GM18951 (cell line): ENCODE data around the gene SIRT5.

Source experiments
- POLR2A ChIP-seq: IDR thresholded peaks from 4 replicates; pipeline ENCODE4 v1.6.1; 2011; ENCODE audit warnings: mild to moderate bottlenecking; ENCODE audit not compliant: insufficient read length, insufficient read depth; ENCODE audit errors: extremely low read depth
- in situ Hi-C: fragments of 300-500 bp; cut with MboI; formaldehyde crosslinking; loops from one replicate; pipeline ENCODE4 v1.12.0; 2022; ENCODE audit warnings: low sequenced_read_pairs, mixed read lengths, inconsistent platforms; ENCODE audit not compliant: unreplicated experiment

Gene SIRT5

GRCh38 chr6:13537527-13537897 lies 36.9 kb upstream of the SIRT5 start:
- in situ Hi-C loops = loop anchor here (25.0 kb wide), 1 partner anchor 350 kb away; no protein-coding TSS in a partner anchor
- TF ChIP-seq POLR2A = no peak

DNA sequence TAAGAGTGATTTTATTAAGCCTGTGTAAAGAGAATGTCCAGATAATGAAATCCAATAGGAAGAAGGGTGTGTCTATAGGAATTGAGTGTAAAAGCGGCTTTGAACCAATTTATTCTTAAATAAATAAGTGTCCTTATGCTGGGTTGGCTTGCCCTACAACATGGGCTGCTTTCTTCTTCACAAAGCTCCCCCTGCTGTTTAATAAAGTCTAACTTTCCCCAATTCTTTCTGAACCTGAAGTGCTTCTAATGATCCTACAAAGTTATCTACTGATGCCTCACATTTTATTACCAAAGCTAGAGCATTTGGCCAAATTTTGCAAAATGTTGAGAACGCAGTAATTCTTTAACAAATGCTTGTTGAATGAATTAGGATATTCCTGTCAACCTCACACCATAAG lies 36.3 kb upstream of the SIRT5 start:
- in situ Hi-C loops = loop anchor here (25.0 kb wide), 1 partner anchor 351 kb away; no protein-coding TSS in a partner anchor
- no peak for TF ChIP-seq POLR2A

DNA sequence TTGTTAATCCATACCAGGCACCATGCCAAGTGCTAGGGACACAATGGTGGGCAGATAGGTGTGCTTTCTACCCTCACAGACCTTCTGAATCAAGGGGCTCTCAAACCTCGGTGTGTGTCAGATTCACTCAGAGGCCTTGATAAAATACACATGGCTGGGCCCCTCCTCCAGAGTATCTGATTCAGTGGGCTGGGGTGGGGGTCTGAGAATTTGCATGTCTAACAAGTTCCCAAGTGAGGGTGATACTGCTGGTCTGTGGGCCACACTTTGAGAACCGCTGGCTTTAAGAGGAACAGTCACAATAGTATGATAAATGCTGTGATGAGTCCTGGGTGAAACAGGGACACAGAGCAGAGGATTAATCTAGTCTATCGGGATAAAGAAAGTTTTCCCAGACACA lies 35.8 kb upstream of the SIRT5 start:
- no peak for TF ChIP-seq POLR2A
- in situ Hi-C loops = loop anchor here (25.0 kb wide), 1 partner anchor 351 kb away; no protein-coding TSS in a partner anchor

- TF ChIP-seq POLR2A = no peak
- in situ Hi-C loops = loop anchor here (25.0 kb wide), 1 partner anchor 352 kb away; no protein-coding TSS in a partner anchor
Measured at GRCh38 chr6:13539572-13539971, 34.8 kb upstream of the SIRT5 start.

GRCh38 chr6:13541496-13541895 lies 32.9 kb upstream of the SIRT5 start:
- TF ChIP-seq POLR2A = no peak
- in situ Hi-C loops = loop anchor here (25.0 kb wide), 1 partner anchor 354 kb away; no protein-coding TSS in a partner anchor

DNA sequence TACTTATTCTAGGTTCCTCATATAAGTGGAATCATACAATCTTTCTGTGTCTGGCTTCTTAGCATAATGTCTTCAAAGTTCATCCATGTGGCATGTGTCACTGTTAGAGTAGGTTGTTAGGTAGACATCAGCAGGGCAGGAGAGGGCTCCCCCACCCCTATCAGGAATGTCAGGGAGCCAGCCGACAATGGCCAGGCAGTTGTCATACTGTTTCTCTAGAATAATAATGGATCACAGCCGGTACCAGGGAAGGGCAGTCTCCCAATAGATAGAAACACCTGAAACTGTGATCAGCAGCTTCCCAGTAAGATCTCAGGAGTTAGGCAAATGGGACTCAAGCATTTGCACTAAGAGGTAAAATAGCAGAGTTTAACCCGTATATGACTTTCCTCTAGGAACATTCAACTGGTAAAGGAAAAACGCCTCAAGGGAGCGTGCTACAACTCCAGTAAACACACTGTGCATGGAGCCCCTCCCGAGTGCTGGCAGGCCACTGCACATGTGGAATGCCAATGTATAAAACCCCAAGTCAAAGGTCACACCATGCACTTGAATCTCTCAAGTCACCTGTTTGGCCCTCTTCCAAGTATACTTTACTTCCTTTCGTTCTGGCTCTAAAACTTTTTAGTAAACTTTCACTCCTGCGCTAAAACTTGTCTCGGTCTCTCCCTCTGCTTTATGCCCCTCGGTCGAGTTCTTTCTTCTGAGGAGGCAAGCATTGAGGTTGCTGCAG lies 29.8 kb upstream of the SIRT5 start:
- no peak for TF ChIP-seq POLR2A
- in situ Hi-C loops = loop anchor here (25.0 kb wide), 1 partner anchor 357 kb away; no protein-coding TSS in a partner anchor

DNA sequence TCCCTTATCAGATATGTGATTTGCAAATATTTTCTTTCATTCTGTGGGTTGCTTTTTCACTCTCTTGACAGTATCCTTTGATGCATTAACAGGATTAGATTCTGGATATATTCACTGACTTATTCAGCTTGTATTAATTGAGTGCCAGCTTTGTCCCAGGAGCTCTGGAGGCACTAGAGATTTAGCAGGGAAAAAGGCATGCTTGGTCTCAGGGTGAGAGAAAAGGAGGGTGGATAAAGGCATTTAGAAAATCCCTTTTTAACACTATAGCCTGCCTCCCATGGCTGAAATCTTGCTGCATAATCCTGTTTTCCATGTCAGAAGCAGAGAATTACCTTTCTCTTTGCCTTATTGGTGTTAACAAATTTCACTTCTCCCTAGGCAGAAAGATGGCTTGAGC lies 28.5 kb upstream of the SIRT5 start:
- in situ Hi-C loops = loop anchor here (25.0 kb wide), 1 partner anchor 359 kb away; no protein-coding TSS in a partner anchor
- TF ChIP-seq POLR2A = no peak

GRCh38 chr6:13548500-13549210 lies 25.7 kb upstream of the SIRT5 start:
- in situ Hi-C loops = loop anchor here (25.0 kb wide), 1 partner anchor 361 kb away; no protein-coding TSS in a partner anchor
- no peak for TF ChIP-seq POLR2A

DNA sequence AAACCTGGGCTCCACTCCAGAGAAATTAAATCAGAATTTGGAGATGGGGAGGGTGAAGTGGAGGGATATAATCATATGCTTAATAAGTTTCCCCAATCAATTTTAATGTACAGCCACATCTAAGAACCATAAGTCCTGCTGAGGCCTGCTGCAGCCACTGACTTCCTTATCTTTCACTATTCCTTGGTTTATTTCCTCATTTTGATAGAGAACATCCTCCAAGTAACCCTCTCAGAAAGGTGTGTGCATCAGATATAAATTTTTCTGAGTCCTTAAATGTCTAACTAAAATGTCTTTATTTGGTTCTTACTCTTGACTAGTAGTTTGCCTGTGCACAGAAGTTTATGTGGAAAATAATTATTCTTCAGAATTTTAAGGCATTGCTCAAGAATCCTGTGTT lies 23.7 kb upstream of the SIRT5 start:
- in situ Hi-C loops = no loop called here
- no peak for TF ChIP-seq POLR2A

- in situ Hi-C loops = no loop called here
- TF ChIP-seq POLR2A = no peak
Measured at GRCh38 chr6:13553646-13554045, 20.8 kb upstream of the SIRT5 start.

GRCh38 chr6:13554929-13555333 lies 19.5 kb upstream of the SIRT5 start:
- in situ Hi-C loops = no loop called here

GRCh38 chr6:13557841-13558240 lies 16.6 kb upstream of the SIRT5 start:
- TF ChIP-seq POLR2A = no peak
- in situ Hi-C loops = no loop called here

More at GRCh38 chr6:13554929-13555333, 19.5 kb upstream of the SIRT5 start:
- TF ChIP-seq POLR2A = no peak

GRCh38 chr6:13558718-13559117 lies 15.7 kb upstream of the SIRT5 start:
- in situ Hi-C loops = no loop called here
- TF ChIP-seq POLR2A = no peak
